ENCODE measurements around the gene FAM181A. TPM values are rescaled to one million over a fixed set of nuclear protein-coding genes. Genes with fewer than 3 reads are reported as not detected.

FAM181A gene
- polyA plus RNA-seq, 1 donor (not counting 4 experiments of a cell fraction or from before 2014, with no cell fraction given) = 0.04 TPM

- Histone ChIP-seq H3K4me3 (ENCODE audit: control insufficient read depth in 2 of 3, extremely low read depth in 1 of 3, insufficient read depth in 2 of 3, low read depth in 1 of 3, low read length in 3 of 3) (no peak overlapping the region), H3K4me2 (ENCODE audit: control insufficient read depth, extremely low read depth, insufficient read depth, low read depth, low read length) (peak overlapping the region; percentile 25)
Measured at GRCh38 chr14:93880021-93880820, 46.9 kb upstream of the FAM181A start.

GRCh38 chr14:93884950-93885349, 42.2 kb upstream of the FAM181A start:
- TF ChIP-seq EZH2 (IDR thresholded peaks at IDR 0.05; ENCODE audit: low read length) (no peak), CTCF (optimal IDR thresholded peaks at IDR 0.05 in 1 of 3, IDR thresholded peaks at IDR 0.05 in 1 of 3, conservative IDR thresholded peaks at IDR 0.05 in 1 of 3; ENCODE audit: extremely low read depth in 1 of 3, insufficient read depth in 2 of 3, low read length in 3 of 3) (no peak)
- Histone ChIP-seq H3K4me2 (ENCODE audit: control insufficient read depth, extremely low read depth, insufficient read depth, low read depth, low read length) (no peak overlapping the region), H3K9me3 (ENCODE audit: control insufficient read depth, low read depth, low read length) (no peaks in the 10 kb centered on the region), H3K79me2 (ENCODE audit: control insufficient read depth, insufficient read depth, low read length) (no peaks in the 10 kb centered on the region), H3K9ac (ENCODE audit: control insufficient read depth, extremely low read depth, insufficient read depth, low read length) (no peak overlapping the region), H3K27me3 (ENCODE audit: control insufficient read depth, extremely low read depth, insufficient read depth, low read length) (peaks cover 18% of the 10 kb centered on the region), H3K4me3 (ENCODE audit: control insufficient read depth in 2 of 3, extremely low read depth in 1 of 3, insufficient read depth in 2 of 3, low read depth in 1 of 3, low read length in 3 of 3) (no peak overlapping the region), H3K9me1 (ENCODE audit: control insufficient read depth, extremely low read depth, insufficient read depth, low read length) (no peaks in the 10 kb centered on the region), H3K4me1 (ENCODE audit: control insufficient read depth, extremely low read depth, insufficient read depth, low read length) (no peaks in the 10 kb centered on the region), H4K20me1 (ENCODE audit: control insufficient read depth, extremely low read depth, insufficient read depth, low read length) (no peaks in the 10 kb centered on the region), H3K27ac (ENCODE audit: control insufficient read depth, insufficient read depth, low read length) (no peak overlapping the region), H2AFZ (ENCODE audit: control insufficient read depth, low read length) (no peak overlapping the region), H3K36me3 (ENCODE audit: control insufficient read depth in 2 of 2, extremely low read depth in 1 of 2, insufficient read depth in 2 of 2, low read length in 2 of 2) (no peaks in the 10 kb centered on the region)
- dilution Hi-C loops (cut with MboI; ENCODE audit: extremely low pct_ligation_motif_present, low sequenced_read_pairs) = no loop called here
- DNase-seq (ENCODE audit: low read depth, low spot score) = no peak
- FAIRE-seq = no peak

More at GRCh38 chr14:93880021-93880820, 46.9 kb upstream of the FAM181A start:
- TF ChIP-seq EZH2 (IDR thresholded peaks at IDR 0.05; ENCODE audit: low read length) (no peak), CTCF (optimal IDR thresholded peaks at IDR 0.05 in 1 of 3, IDR thresholded peaks at IDR 0.05 in 1 of 3, conservative IDR thresholded peaks at IDR 0.05 in 1 of 3; ENCODE audit: extremely low read depth in 1 of 3, insufficient read depth in 2 of 3, low read length in 3 of 3) (no peak)
- Histone ChIP-seq H3K27me3 (ENCODE audit: control insufficient read depth, extremely low read depth, insufficient read depth, low read length) (peaks cover 7% of the 10 kb centered on the region), H3K9me3 (ENCODE audit: control insufficient read depth, low read depth, low read length) (no peaks in the 10 kb centered on the region), H4K20me1 (ENCODE audit: control insufficient read depth, extremely low read depth, insufficient read depth, low read length) (no peaks in the 10 kb centered on the region), H3K4me1 (ENCODE audit: control insufficient read depth, extremely low read depth, insufficient read depth, low read length) (no peaks in the 10 kb centered on the region), H2AFZ (ENCODE audit: control insufficient read depth, low read length) (no peak overlapping the region), H3K36me3 (ENCODE audit: control insufficient read depth in 2 of 2, extremely low read depth in 1 of 2, insufficient read depth in 2 of 2, low read length in 2 of 2) (no peaks in the 10 kb centered on the region), H3K79me2 (ENCODE audit: control insufficient read depth, insufficient read depth, low read length) (no peaks in the 10 kb centered on the region), H3K27ac (ENCODE audit: control insufficient read depth, insufficient read depth, low read length) (no peak overlapping the region), H3K9me1 (ENCODE audit: control insufficient read depth, extremely low read depth, insufficient read depth, low read length) (no peaks in the 10 kb centered on the region), H3K9ac (ENCODE audit: control insufficient read depth, extremely low read depth, insufficient read depth, low read length) (no peak overlapping the region)
- FAIRE-seq = no peak
- dilution Hi-C loops (cut with MboI; ENCODE audit: extremely low pct_ligation_motif_present, low sequenced_read_pairs) = no loop called here
- DNase-seq (ENCODE audit: low read depth, low spot score) = no peak

Measured in keratinocyte (primary cell).